NOMO-1 (cell line): ENCODE results near the gene EIF4E.
"Not testable (repeated sequence)": the region's sequence is repeated elsewhere in the genome, so short reads cannot be mapped to it uniquely, and the experiment has no call there.

ENCODE experiments used
- DNase-seq, 2 experiments: peaks; one replicate each; lab custom pipeline; 2025; ENCODE audit not compliant: unreplicated experiment in 2 of 2; lab: John Stamatoyannopoulos, UW

The EIF4E gene

GRCh38 chr4:98934851-98935250, 5.9 kb upstream of the EIF4E start:
- DNase-seq = not testable (repeated sequence)

- peak in 1 of 2 experiments; percentile 91 for DNase-seq
Observed at GRCh38 chr4:98932539-98932938, 3.6 kb upstream of the EIF4E start.

- peak in 1 of 2 experiments; percentile 44 for DNase-seq
Observed at GRCh38 chr4:98930311-98930865, 1.5 kb upstream of the EIF4E start.

- peak; percentile 57 to 89 for DNase-seq
Observed at GRCh38 chr4:98929341-98930267, 671 bp upstream of the EIF4E start.

GRCh38 chr4:98928131-98928504, 815 bp downstream of the EIF4E start:
- peak; percentile 67 to 71 for DNase-seq

- DNase-seq = not testable (repeated sequence)
Observed at GRCh38 chr4:98926257-98926656, 2.7 kb downstream of the EIF4E start.

- no peak for DNase-seq
Observed at GRCh38 chr4:98921292-98921691, 7.6 kb downstream of the EIF4E start.

GRCh38 chr4:98919996-98920395, 8.9 kb downstream of the EIF4E start:
- no peak for DNase-seq

- not testable (repeated sequence) for DNase-seq
Observed at GRCh38 chr4:98910728-98911127, 18.2 kb downstream of the EIF4E start.

- no peak for DNase-seq
Observed at GRCh38 chr4:98909646-98910401, 19.1 kb downstream of the EIF4E start.

GRCh38 chr4:98908703-98909262, 20.1 kb downstream of the EIF4E start:
- DNase-seq = no peak

GRCh38 chr4:98908182-98908581, 20.8 kb downstream of the EIF4E start:
- no peak for DNase-seq

GRCh38 chr4:98905839-98906238, 23.1 kb downstream of the EIF4E start:
- no peak for DNase-seq

GRCh38 chr4:98905297-98905696, 23.6 kb downstream of the EIF4E start:
- no peak for DNase-seq

- DNase-seq = no peak
Observed at GRCh38 chr4:98903963-98904362, 25.0 kb downstream of the EIF4E start.

- no peak for DNase-seq
Observed at GRCh38 chr4:98903561-98903960, 25.4 kb downstream of the EIF4E start.

- no peak for DNase-seq
Observed at GRCh38 chr4:98899277-98899676, 29.7 kb downstream of the EIF4E start.

- DNase-seq = no peak
Observed at GRCh38 chr4:98891478-98892337, 37.2 kb downstream of the EIF4E start.

GRCh38 chr4:98890702-98891455, 38.1 kb downstream of the EIF4E start:
- DNase-seq = no peak
